IPS-20b (cell line): ENCODE measurements around the gene DDIT3.

ENCODE experiments used
- H3K27ac ChIP-seq: one replicate; pipeline ENCODE4 v1.5.1; 2013; ENCODE audit warnings: low read length
- H3K27me3 ChIP-seq: 2 replicates; pipeline ENCODE4 v1.6.1; 2013; ENCODE audit warnings: mild to moderate bottlenecking, low read length, inconsistent platforms; ENCODE audit not compliant: insufficient read depth
- H3K36me3 ChIP-seq: 2 replicates; pipeline ENCODE4 v1.6.1; 2013; ENCODE audit warnings: low read depth, mild to moderate bottlenecking, inconsistent platforms, low read length, moderate library complexity; ENCODE audit not compliant: insufficient read depth
- H3K4me1 ChIP-seq: 2 replicates; pipeline ENCODE4 v1.6.1; 2013; ENCODE audit warnings: mild to moderate bottlenecking, control low read depth, inconsistent platforms, low read length, moderate library complexity; ENCODE audit not compliant: insufficient read depth
- H3K4me3 ChIP-seq: 2 replicates; pipeline ENCODE4 v1.5.1; 2013; ENCODE audit warnings: mild to moderate bottlenecking, low read length, inconsistent platforms
- H3K9ac ChIP-seq: 2 replicates; pipeline ENCODE4 v1.6.1; 2013; ENCODE audit warnings: low read depth, mild to moderate bottlenecking, inconsistent platforms, low read length, moderate library complexity
- H3K9me3 ChIP-seq: 2 replicates; pipeline ENCODE4 v1.6.1; 2013; ENCODE audit warnings: mild to moderate bottlenecking, low read depth, low read length, inconsistent platforms; ENCODE audit not compliant: insufficient read depth

DDIT3 gene

DNA sequence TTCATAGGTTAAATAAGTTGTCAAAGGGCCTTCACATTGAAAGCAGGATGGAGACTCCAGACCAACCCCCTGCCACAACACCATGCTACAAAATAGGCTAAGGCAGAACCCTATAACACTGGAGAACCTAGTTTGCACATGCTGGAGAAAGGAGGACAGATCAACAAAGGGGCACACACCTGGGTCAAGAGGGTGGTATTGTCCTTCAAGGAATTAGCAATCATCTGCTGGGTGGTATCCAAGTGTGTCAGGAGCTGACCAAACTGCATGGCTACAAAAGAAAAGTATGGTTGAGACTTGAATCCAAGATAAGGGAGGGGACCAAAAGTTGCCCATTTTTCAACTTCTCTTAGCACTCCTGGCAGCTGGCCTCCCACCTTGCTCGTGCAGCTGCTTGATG lies 11.5 kb upstream of the DDIT3 start:
- no peak overlapping the region for H3K4me3 ChIP-seq

GRCh38 chr12:57530396-57531142 lies 10.3 kb upstream of the DDIT3 start:
- Histone ChIP-seq H3K4me3 (no peak overlapping the region), H3K9me3 (no peaks in the 10 kb centered on the region), H3K36me3 (peaks cover 90% of the 10 kb centered on the region), H3K27ac (no peak overlapping the region), H3K4me1 (no peaks in the 10 kb centered on the region), H3K9ac (no peak overlapping the region), H3K27me3 (no peaks in the 10 kb centered on the region)

More for the DNA sequence above, 11.5 kb upstream of the DDIT3 start:
- H3K27ac ChIP-seq, result no peak overlapping the region
- no peak overlapping the region for H3K9ac ChIP-seq
- no peaks in the 10 kb centered on the region for H3K27me3 ChIP-seq
- peaks cover 86% of the 10 kb centered on the region for H3K36me3 ChIP-seq
- no peaks in the 10 kb centered on the region for H3K9me3 ChIP-seq
- H3K4me1 ChIP-seq, result 0 out of 2 replicates have a peak, but pooled peaks cover 5% of the 10 kb centered on the region

DNA sequence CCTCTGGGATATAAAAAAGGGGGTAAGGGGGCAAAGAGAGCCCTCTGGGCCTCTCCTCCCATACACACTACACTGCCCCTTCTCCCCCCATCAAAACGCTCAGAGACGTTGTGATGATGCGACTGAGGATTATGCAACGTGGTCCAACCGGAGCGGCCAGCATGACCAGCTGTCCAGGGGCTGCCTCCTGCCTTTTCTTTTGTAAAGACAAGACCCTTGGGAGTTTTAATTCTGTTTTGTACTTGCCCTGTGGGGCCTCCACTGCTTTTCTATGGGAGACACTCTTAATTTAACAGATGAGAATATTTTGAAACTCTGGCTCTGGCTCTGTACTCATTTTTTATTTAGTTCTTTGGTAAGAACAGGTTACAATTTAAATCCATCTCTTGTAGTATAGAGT lies 9.5 kb upstream of the DDIT3 start:
- H3K4me1 ChIP-seq, result no peaks in the 10 kb centered on the region
- no peak overlapping the region for H3K9ac ChIP-seq
- no peaks in the 10 kb centered on the region for H3K27me3 ChIP-seq
- no peaks in the 10 kb centered on the region for H3K9me3 ChIP-seq
- no peak overlapping the region for H3K4me3 ChIP-seq
- H3K27ac ChIP-seq, result no peak overlapping the region
- peaks cover 84% of the 10 kb centered on the region for H3K36me3 ChIP-seq

DNA sequence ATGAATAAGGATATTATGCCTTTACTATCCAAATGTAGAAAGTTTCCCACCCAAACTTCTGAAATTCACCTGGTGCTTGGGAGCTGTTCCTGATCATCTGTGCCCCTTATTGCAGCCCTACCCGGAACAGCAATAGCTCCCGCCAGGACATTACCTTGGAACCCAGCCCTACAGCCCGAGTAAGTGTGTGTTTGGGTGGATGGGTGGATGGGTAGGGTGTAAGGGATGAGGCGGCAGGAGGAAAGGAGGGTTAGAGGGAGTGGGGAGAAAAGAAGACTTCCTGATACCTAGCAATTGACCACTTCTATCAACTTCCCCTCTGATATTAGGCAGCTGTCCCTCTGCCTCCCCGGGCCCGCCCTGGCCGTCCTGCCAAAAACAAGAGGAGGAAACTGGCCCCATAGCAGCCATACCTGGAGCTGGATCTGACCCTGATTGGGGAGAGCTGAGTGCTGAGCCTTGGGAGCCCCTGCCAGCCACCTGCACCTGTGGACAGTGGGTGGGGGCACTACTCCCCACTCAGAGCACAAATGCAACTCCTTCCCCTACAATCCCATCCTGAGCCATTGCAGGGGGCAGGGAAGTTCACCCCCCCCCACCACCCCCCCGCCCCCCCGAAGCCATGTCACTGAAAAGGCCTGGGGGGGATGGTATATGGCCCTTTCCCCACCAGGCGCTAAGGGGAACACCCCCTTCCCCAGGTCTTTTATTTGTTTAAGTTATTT lies 8.7 kb upstream of the DDIT3 start:
- no peaks in the 10 kb centered on the region for H3K9me3 ChIP-seq
- no peak overlapping the region; the same call in 1 of the 2 replicates for H3K9ac ChIP-seq
- H3K27ac ChIP-seq, result no peak overlapping the region
- peaks cover 84% of the 10 kb centered on the region for H3K36me3 ChIP-seq
- H3K4me3 ChIP-seq, result no peak overlapping the region
- no peaks in the 10 kb centered on the region for H3K4me1 ChIP-seq
- no peaks in the 10 kb centered on the region for H3K27me3 ChIP-seq

DNA sequence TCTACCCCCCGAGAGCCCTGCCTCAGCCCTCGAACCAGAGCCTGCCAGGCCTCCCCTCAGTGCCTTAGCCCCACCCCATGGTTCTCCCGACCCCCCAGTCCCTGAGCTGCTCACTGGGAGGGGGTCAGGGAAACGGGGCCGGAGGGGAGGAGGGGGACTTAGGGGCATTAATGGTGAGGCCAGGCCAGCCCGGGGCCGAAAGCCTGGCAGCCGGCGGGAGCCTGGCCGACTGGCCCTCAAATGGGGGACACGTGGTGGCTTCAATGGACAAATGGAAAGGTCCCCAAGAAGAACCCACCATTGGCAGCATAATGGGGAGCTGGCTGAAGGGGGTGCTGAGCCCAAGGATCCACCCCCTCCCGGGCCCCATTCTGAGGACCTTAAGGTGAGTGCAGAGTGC lies 7.9 kb upstream of the DDIT3 start:
- Histone ChIP-seq H3K4me1 (no peaks in the 10 kb centered on the region; the same call in 1 of the 2 replicates), H3K9ac (no peak overlapping the region), H3K9me3 (no peaks in the 10 kb centered on the region), H3K27me3 (no peaks in the 10 kb centered on the region), H3K4me3 (no peak overlapping the region), H3K27ac (no peak overlapping the region), H3K36me3 (peaks cover 76% of the 10 kb centered on the region)

GRCh38 chr12:57527184-57527583 lies 6.9 kb upstream of the DDIT3 start:
- Histone ChIP-seq H3K9me3 (no peaks in the 10 kb centered on the region), H3K27ac (no peak overlapping the region), H3K27me3 (no peaks in the 10 kb centered on the region), H3K9ac (no peak overlapping the region), H3K4me1 (no peaks in the 10 kb centered on the region; the same call in 1 of the 2 replicates), H3K4me3 (no peak overlapping the region), H3K36me3 (peaks cover 67% of the 10 kb centered on the region)

DNA sequence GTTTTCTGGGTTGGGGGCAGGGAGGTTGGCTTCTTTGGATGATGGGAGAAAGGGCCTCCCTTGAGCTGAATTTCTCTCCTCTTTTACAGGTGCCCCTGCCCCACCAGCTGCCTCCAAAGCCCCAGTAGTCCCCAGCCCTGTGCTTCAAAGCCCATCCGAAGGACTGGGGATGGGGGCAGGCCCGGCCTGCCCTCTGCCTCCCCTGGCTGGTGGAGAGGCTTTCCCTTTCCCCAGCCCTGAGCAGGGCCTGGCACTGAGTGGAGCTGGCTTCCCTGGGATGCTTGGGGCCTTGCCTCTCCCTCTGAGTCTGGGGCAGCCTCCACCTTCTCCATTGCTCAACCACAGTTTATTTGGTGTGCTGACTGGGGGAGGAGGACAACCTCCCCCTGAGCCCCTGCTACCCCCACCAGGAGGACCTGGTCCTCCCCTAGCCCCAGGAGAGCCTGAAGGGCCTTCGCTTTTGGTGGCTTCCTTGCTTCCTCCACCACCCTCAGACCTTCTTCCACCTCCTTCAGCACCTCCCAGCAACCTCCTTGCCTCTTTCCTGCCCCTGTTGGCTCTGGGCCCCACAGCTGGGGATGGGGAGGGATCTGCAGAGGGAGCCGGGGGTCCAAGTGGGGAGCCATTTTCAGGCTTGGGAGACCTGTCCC lies 6.3 kb upstream of the DDIT3 start:
- H3K36me3 ChIP-seq, result peaks cover 61% of the 10 kb centered on the region
- H3K4me3 ChIP-seq, result no peak overlapping the region
- H3K9ac ChIP-seq, result no peak overlapping the region
- H3K27ac ChIP-seq, result no peak overlapping the region
- H3K27me3 ChIP-seq, result no peaks in the 10 kb centered on the region; the same call in 1 of the 2 replicates
- no peaks in the 10 kb centered on the region for H3K9me3 ChIP-seq
- peaks cover 5% of the 10 kb centered on the region; the same call in 1 of the 2 replicates for H3K4me1 ChIP-seq

- no peak overlapping the region for H3K9ac ChIP-seq
- no peak overlapping the region for H3K4me3 ChIP-seq
- peaks cover 12% of the 10 kb centered on the region; the same call in 1 of the 2 replicates for H3K4me1 ChIP-seq
- H3K36me3 ChIP-seq, result peaks cover 54% of the 10 kb centered on the region
- H3K27me3 ChIP-seq, result no peaks in the 10 kb centered on the region; the same call in 1 of the 2 replicates
- H3K9me3 ChIP-seq, result no peaks in the 10 kb centered on the region
- H3K27ac ChIP-seq, result no peak overlapping the region
Measured at GRCh38 chr12:57525615-57526383, 5.5 kb upstream of the DDIT3 start.

- H3K9me3 ChIP-seq, result no peaks in the 10 kb centered on the region
- H3K4me3 ChIP-seq, result no peak overlapping the region
- no peak overlapping the region for H3K9ac ChIP-seq
- H3K27me3 ChIP-seq, result no peaks in the 10 kb centered on the region; the same call in 1 of the 2 replicates
- H3K4me1 ChIP-seq, result peaks cover 12% of the 10 kb centered on the region; the same call in 1 of the 2 replicates
- H3K36me3 ChIP-seq, result peaks cover 46% of the 10 kb centered on the region
- no peak overlapping the region for H3K27ac ChIP-seq
Measured at GRCh38 chr12:57524814-57525614, 4.7 kb upstream of the DDIT3 start.

DNA sequence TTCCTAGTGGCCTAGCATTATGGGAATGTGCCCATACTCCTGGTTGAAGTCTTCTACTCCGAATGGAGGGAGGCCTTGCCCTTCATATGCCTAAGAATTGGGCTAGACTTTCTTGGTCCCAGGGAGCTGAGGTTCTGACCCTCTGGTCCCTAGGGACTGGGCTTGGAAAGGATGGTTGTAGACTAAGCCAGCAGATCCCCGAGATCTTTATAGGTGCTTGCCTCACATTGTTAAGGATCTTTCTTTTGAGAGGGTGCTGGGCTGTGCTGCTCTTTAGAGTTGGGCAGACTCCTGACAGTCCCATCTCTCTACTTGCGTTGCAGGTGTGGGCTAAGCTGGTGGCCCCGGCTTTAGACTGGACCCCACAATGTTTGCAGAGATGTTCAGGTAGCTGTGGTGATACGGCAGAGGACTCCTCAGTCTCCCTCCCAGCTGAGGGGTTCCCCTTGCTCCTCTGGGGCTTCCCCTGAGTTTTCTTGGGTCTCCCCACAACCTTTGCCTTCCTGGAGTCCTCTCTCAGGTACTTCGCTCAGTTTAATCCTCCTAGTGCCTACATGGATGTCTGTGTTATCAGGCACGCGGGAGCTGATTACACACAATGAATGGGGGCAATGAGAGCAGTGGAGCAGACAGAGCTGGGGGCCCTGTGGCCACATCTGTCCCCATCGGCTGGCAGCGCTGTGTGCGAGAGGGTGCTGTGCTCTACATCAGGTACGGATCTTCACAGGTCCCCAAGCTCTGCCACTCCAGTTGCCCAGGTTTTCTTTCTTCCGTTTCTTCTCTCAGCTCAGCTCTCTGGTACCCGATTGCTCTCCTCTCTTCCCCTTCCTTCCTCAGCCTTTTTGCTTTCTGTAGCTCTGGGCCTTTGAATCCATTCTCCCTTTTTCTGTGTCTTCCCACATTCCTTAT lies 3.6 kb upstream of the DDIT3 start:
- Histone ChIP-seq H3K36me3 (peaks cover 41% of the 10 kb centered on the region), H3K9me3 (no peaks in the 10 kb centered on the region), H3K27me3 (no peaks in the 10 kb centered on the region; the same call in 1 of the 2 replicates), H3K4me1 (peaks cover 12% of the 10 kb centered on the region; the same call in 1 of the 2 replicates), H3K9ac (peak overlapping the region; percentile 78; the same call in 1 of the 2 replicates), H3K27ac (no peak overlapping the region), H3K4me3 (peak overlapping the region; percentile 94)
